Activated CD4-positive, alpha-beta memory T cell treated with anti-CD3 and anti-CD28 coated beads, Interleukin-2, amount 10 ng/mL, durations not matched to agents 7 days and 5 days (primary cell): ENCODE measurements around the gene ETFRF1. TPM values are rescaled to one million over a fixed set of nuclear protein-coding genes. Genes with fewer than 3 reads are reported as not detected.
A peak's percentile ranks its signal among the peaks of the same experiment; 100 is the strongest.

Source experiments
- CTCF ChIA-PET: fragments of 350-600 bp; sonication (Branson Sonifier 250); formaldehyde crosslinking; loops from one replicate; lab custom pipeline; 2021; ENCODE audit warnings: antibody characterized with exemption, inconsistent platforms; lab: Charles Lee
- POLR2A ChIA-PET: fragments of 350-600 bp; sonication (Branson Sonifier 250); formaldehyde crosslinking; loops from one replicate; lab custom pipeline; 2021; ENCODE audit warnings: antibody characterized with exemption; lab: Charles Lee
- DNase-seq: peaks from one replicate; pipeline ENCODE4 v3.0.0-alpha.2; 2020
- H3K27ac Mint-ChIP-seq: one replicate; pipeline ENCODE4 v1.8.0; 2021; ENCODE audit warnings: mild to moderate bottlenecking, mixed read lengths
- H3K27me3 Mint-ChIP-seq: one replicate; pipeline ENCODE4 v1.8.0; 2021; ENCODE audit warnings: mixed read lengths
- H3K36me3 Mint-ChIP-seq: one replicate; pipeline ENCODE4 v1.8.0; 2021; ENCODE audit warnings: low read depth, mixed read lengths
- H3K4me1 Mint-ChIP-seq: one replicate; pipeline ENCODE4 v1.8.0; 2021; ENCODE audit warnings: mixed read lengths
- H3K4me3 Mint-ChIP-seq: one replicate; pipeline ENCODE4 v1.8.0; 2021; ENCODE audit warnings: mild to moderate bottlenecking, mixed read lengths
- H3K9me3 Mint-ChIP-seq: one replicate; pipeline ENCODE4 v1.8.0; 2021; ENCODE audit warnings: mixed read lengths
- total RNA-seq, 2 experiments: library from RNA; stranded (reverse); gene quantifications; one replicate each; pipeline ENCODE4 v1.2.3, GENCODE V29; 2021

Gene ETFRF1
- total RNA-seq, 2 experiments from 2014 or later: 10.9 to 11.3 TPM

- no peak for DNase-seq
- Mint-ChIP-seq H3K27ac (no peak overlapping the region), H3K27me3 (no peaks in the 10 kb centered on the region), H3K9me3 (no peaks in the 10 kb centered on the region), H3K4me1 (peaks cover 14% of the 10 kb centered on the region), H3K4me3 (no peak overlapping the region), H3K36me3 (no peaks in the 10 kb centered on the region)
- ChIA-PET POLR2A (no interaction called here), CTCF (no interaction called here)
Observed at GRCh38 chr12:25187781-25188180, 7.3 kb upstream of the ETFRF1 start.

GRCh38 chr12:25189656-25190055 is 5.4 kb upstream of the ETFRF1 start:
- no peaks in the 10 kb centered on the region for H3K27me3 Mint-ChIP-seq
- H3K36me3 Mint-ChIP-seq: no peaks in the 10 kb centered on the region
- CTCF ChIA-PET: no interaction called here
- POLR2A ChIA-PET: no interaction called here
- no peaks in the 10 kb centered on the region for H3K9me3 Mint-ChIP-seq
- H3K4me1 Mint-ChIP-seq: peaks cover 23% of the 10 kb centered on the region
- no peak overlapping the region for H3K4me3 Mint-ChIP-seq
- no peak for DNase-seq
- H3K27ac Mint-ChIP-seq: no peak overlapping the region

- H3K27me3 Mint-ChIP-seq: no peaks in the 10 kb centered on the region
- H3K27ac Mint-ChIP-seq: no peak overlapping the region
- no peaks in the 10 kb centered on the region for H3K9me3 Mint-ChIP-seq
- H3K4me1 Mint-ChIP-seq: peaks cover 33% of the 10 kb centered on the region
- DNase-seq: no peak
- POLR2A ChIA-PET: no interaction called here
- H3K36me3 Mint-ChIP-seq: peaks cover 5% of the 10 kb centered on the region
- H3K4me3 Mint-ChIP-seq: no peak overlapping the region
- CTCF ChIA-PET: no interaction called here
Observed at GRCh38 chr12:25190793-25191192, 4.2 kb upstream of the ETFRF1 start.

GRCh38 chr12:25194214-25194613 is 823 bp upstream of the ETFRF1 start:
- POLR2A ChIA-PET: interaction anchor here (1.1 to 1.7 kb wide), 3 partner anchors 9 to 194 kb away, joined by 4 to 8 read pairs (median 6); partner anchors contain the start of gene KRAS
- Mint-ChIP-seq H3K36me3 (peaks cover 5% of the 10 kb centered on the region), H3K9me3 (no peaks in the 10 kb centered on the region), H3K4me1 (peaks cover 23% of the 10 kb centered on the region), H3K27ac (no peak overlapping the region), H3K27me3 (no peaks in the 10 kb centered on the region), H3K4me3 (peak overlapping the region; percentile 94)
- CTCF ChIA-PET: interaction anchor here (1.1 to 1.6 kb wide), 5 partner anchors 10 to 194 kb away, joined by 3 to 16 read pairs (median 4); no protein-coding TSS in a partner anchor
- no peak for DNase-seq

- Mint-ChIP-seq H3K27ac (peak overlapping the region; percentile 76), H3K36me3 (peaks cover 7% of the 10 kb centered on the region), H3K4me1 (peaks cover 23% of the 10 kb centered on the region), H3K4me3 (peak overlapping the region; percentile 94), H3K9me3 (no peaks in the 10 kb centered on the region), H3K27me3 (no peaks in the 10 kb centered on the region)
- no peak for DNase-seq
- POLR2A ChIA-PET: interaction anchor here (1.1 to 1.7 kb wide), 3 partner anchors 10 to 193 kb away, joined by 4 to 8 read pairs (median 6); partner anchors contain the start of gene KRAS
- CTCF ChIA-PET: interaction anchor here (1.1 to 1.6 kb wide), 5 partner anchors 10 to 193 kb away, joined by 3 to 16 read pairs (median 4); no protein-coding TSS in a partner anchor
Observed at GRCh38 chr12:25194722-25195055, 348 bp upstream of the ETFRF1 start.

- no peak overlapping the region for H3K27ac Mint-ChIP-seq
- H3K9me3 Mint-ChIP-seq: no peaks in the 10 kb centered on the region
- H3K27me3 Mint-ChIP-seq: no peaks in the 10 kb centered on the region
- H3K36me3 Mint-ChIP-seq: peaks cover 26% of the 10 kb centered on the region
- ChIA-PET POLR2A (no interaction called here), CTCF (interaction anchor here (1.1 to 1.6 kb wide), 3 partner anchors 11 to 36 kb away, joined by 3 to 4 read pairs (median 3); no protein-coding TSS in a partner anchor)
- H3K4me3 Mint-ChIP-seq: no peak overlapping the region
- peaks cover 23% of the 10 kb centered on the region for H3K4me1 Mint-ChIP-seq
- no peak for DNase-seq
Observed at GRCh38 chr12:25197608-25198007, 2.6 kb downstream of the ETFRF1 start.

GRCh38 chr12:25200703-25201102 is 5.7 kb downstream of the ETFRF1 start:
- Mint-ChIP-seq H3K4me1 (peaks cover 5% of the 10 kb centered on the region), H3K9me3 (no peaks in the 10 kb centered on the region), H3K4me3 (no peak overlapping the region), H3K27ac (no peak overlapping the region), H3K27me3 (no peaks in the 10 kb centered on the region), H3K36me3 (peaks cover 32% of the 10 kb centered on the region)
- ChIA-PET CTCF (no interaction called here), POLR2A (no interaction called here)
- DNase-seq: no peak

GRCh38 chr12:25202137-25202536 is 7.1 kb downstream of the ETFRF1 start:
- POLR2A ChIA-PET: no interaction called here
- no peak overlapping the region for H3K27ac Mint-ChIP-seq
- no peak overlapping the region for H3K4me3 Mint-ChIP-seq
- H3K27me3 Mint-ChIP-seq: no peaks in the 10 kb centered on the region
- DNase-seq: no peak
- H3K9me3 Mint-ChIP-seq: no peaks in the 10 kb centered on the region
- no peaks in the 10 kb centered on the region for H3K4me1 Mint-ChIP-seq
- CTCF ChIA-PET: no interaction called here
- peaks cover 38% of the 10 kb centered on the region for H3K36me3 Mint-ChIP-seq

- no peaks in the 10 kb centered on the region for H3K27me3 Mint-ChIP-seq
- H3K36me3 Mint-ChIP-seq: peaks cover 32% of the 10 kb centered on the region
- H3K4me3 Mint-ChIP-seq: no peak overlapping the region
- ChIA-PET CTCF (no interaction called here), POLR2A (no interaction called here)
- no peaks in the 10 kb centered on the region for H3K9me3 Mint-ChIP-seq
- H3K27ac Mint-ChIP-seq: no peak overlapping the region
- DNase-seq: no peak
- H3K4me1 Mint-ChIP-seq: no peaks in the 10 kb centered on the region
Observed at GRCh38 chr12:25207411-25207810, 12.4 kb downstream of the ETFRF1 start.

- no peak overlapping the region for H3K27ac Mint-ChIP-seq
- ChIA-PET CTCF (no interaction called here), POLR2A (no interaction called here)
- no peaks in the 10 kb centered on the region for H3K9me3 Mint-ChIP-seq
- H3K4me3 Mint-ChIP-seq: no peak overlapping the region
- H3K4me1 Mint-ChIP-seq: no peaks in the 10 kb centered on the region
- DNase-seq: no peak
- no peaks in the 10 kb centered on the region for H3K27me3 Mint-ChIP-seq
- peaks cover 32% of the 10 kb centered on the region for H3K36me3 Mint-ChIP-seq
Observed at GRCh38 chr12:25207846-25208245, 12.8 kb downstream of the ETFRF1 start.

- H3K27ac Mint-ChIP-seq: no peak overlapping the region
Observed at GRCh38 chr12:25208554-25208953, 13.5 kb downstream of the ETFRF1 start.

GRCh38 chr12:25213338-25213737 is 18.3 kb downstream of the ETFRF1 start:
- Mint-ChIP-seq H3K4me1 (no peaks in the 10 kb centered on the region), H3K9me3 (no peaks in the 10 kb centered on the region), H3K4me3 (no peak overlapping the region), H3K36me3 (peaks cover 21% of the 10 kb centered on the region), H3K27ac (no peak overlapping the region), H3K27me3 (no peaks in the 10 kb centered on the region)
- CTCF ChIA-PET: interaction anchor here (1.3 to 1.5 kb wide), 2 partner anchors 19 to 175 kb away, joined by 3 to 4 read pairs; partner anchors contain the start of genes DNAI7 and ETFRF1
- DNase-seq: no peak
- POLR2A ChIA-PET: interaction anchor here (1.2 kb wide), 1 partner anchor 174 kb away, joined by 4 read pairs; no protein-coding TSS in a partner anchor

More at GRCh38 chr12:25208554-25208953, 13.5 kb downstream of the ETFRF1 start:
- Mint-ChIP-seq H3K9me3 (no peaks in the 10 kb centered on the region), H3K4me3 (no peak overlapping the region), H3K27me3 (no peaks in the 10 kb centered on the region), H3K36me3 (peaks cover 26% of the 10 kb centered on the region), H3K4me1 (no peaks in the 10 kb centered on the region)
- no peak for DNase-seq
- POLR2A ChIA-PET: interaction anchor here (0.7 kb wide), 1 partner anchor 33 kb away, joined by 3 read pairs; no protein-coding TSS in a partner anchor
- CTCF ChIA-PET: no interaction called here

- POLR2A ChIA-PET: no interaction called here
- H3K36me3 Mint-ChIP-seq: peaks cover 52% of the 10 kb centered on the region
Observed at GRCh38 chr12:25236190-25236589, 41.2 kb downstream of the ETFRF1 start.

GRCh38 chr12:25236626-25237025 is 41.6 kb downstream of the ETFRF1 start:
- no peaks in the 10 kb centered on the region for H3K27me3 Mint-ChIP-seq
- no peak overlapping the region for H3K4me3 Mint-ChIP-seq
- H3K36me3 Mint-ChIP-seq: peaks cover 49% of the 10 kb centered on the region
- H3K9me3 Mint-ChIP-seq: no peaks in the 10 kb centered on the region
- no peak for DNase-seq
- ChIA-PET CTCF (interaction anchor here (1.4 kb wide), 1 partner anchor 151 kb away, joined by 3 read pairs; no protein-coding TSS in a partner anchor), POLR2A (no interaction called here)
- H3K27ac Mint-ChIP-seq: no peak overlapping the region
- peaks cover 7% of the 10 kb centered on the region for H3K4me1 Mint-ChIP-seq

More at GRCh38 chr12:25236190-25236589, 41.2 kb downstream of the ETFRF1 start:
- H3K4me3 Mint-ChIP-seq: no peak overlapping the region
- no peaks in the 10 kb centered on the region for H3K27me3 Mint-ChIP-seq
- CTCF ChIA-PET: interaction anchor here (1.4 kb wide), 1 partner anchor 151 kb away, joined by 3 read pairs; no protein-coding TSS in a partner anchor
- H3K4me1 Mint-ChIP-seq: peaks cover 3% of the 10 kb centered on the region
- no peak overlapping the region for H3K27ac Mint-ChIP-seq
- no peaks in the 10 kb centered on the region for H3K9me3 Mint-ChIP-seq
- no peak for DNase-seq
